Testis (tissue), 2 donors: ENCODE data around the gene ZFYVE27.

ENCODE experiments used
- POLR2A ChIP-seq: fragments of 450-650 bp; IDR thresholded peaks from one replicate; pipeline ENCODE4 v1.6.1; 2017; ENCODE audit warnings: antibody characterized with exemption, mild to moderate bottlenecking, moderate library complexity
- TF ChIP-seq, protein P1 (sequence below), 3 experiments: fragments of 450-650 bp in 2 of 3; fragments of 200-600 bp in 1 of 3; sonication (generic) in 1 of 3; IDR thresholded peaks; one replicate each; pipeline ENCODE4 v1.5.1; 2016 to 2019; ENCODE audit warnings: antibody characterized with exemption in 3 of 3, mild to moderate bottlenecking in 2 of 3, moderate library complexity in 1 of 3

DNA sequence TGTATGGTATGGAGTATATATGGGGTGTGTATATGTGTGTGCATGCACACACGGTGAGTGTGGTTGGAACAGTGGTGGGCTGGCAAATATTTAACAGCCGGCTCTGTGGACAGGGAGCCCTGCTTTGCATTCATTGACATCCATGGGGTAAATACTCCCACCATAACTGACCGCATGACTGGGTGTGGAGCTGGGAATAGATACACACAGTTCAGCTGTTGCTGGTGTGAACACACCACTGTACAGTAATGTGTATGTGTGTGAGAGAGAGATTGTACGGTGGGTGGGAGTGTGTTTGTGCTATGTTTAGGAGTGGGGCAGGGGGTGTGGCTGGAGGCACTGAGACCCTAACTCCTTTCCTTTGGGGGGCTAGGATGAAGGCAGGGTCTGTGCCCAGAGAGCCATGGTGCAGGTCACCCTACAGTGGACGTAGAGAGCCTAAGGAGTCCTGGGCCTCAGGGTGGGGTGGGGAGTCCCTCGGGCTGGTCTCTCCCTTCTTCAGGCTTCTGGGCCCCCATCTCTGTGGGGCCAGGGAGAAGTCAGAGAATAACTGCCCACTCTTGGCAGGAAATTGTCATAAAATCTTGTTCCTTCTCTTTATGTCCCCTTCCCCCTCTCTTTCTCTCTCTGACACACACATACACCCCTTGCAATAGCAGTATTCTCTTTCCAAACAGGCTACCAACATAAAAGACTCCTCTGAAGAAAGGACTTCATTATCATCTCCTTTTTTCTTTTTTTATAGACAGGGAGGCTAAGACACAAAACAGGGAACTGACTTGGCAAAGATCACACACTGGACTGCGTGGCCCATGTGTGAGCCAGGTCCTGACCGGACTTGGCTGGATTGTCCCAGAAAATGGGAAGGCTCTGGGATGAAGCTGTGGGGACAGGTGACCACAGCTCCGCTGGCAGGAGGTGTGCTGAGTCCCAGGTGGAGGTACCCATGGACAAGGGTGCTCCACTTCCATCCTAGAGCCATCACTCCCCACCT is 31.7 kb downstream of the ZFYVE27 start:
- TF ChIP-seq, protein P1, sequence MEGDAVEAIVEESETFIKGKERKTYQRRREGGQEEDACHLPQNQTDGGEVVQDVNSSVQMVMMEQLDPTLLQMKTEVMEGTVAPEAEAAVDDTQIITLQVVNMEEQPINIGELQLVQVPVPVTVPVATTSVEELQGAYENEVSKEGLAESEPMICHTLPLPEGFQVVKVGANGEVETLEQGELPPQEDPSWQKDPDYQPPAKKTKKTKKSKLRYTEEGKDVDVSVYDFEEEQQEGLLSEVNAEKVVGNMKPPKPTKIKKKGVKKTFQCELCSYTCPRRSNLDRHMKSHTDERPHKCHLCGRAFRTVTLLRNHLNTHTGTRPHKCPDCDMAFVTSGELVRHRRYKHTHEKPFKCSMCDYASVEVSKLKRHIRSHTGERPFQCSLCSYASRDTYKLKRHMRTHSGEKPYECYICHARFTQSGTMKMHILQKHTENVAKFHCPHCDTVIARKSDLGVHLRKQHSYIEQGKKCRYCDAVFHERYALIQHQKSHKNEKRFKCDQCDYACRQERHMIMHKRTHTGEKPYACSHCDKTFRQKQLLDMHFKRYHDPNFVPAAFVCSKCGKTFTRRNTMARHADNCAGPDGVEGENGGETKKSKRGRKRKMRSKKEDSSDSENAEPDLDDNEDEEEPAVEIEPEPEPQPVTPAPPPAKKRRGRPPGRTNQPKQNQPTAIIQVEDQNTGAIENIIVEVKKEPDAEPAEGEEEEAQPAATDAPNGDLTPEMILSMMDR (IDR thresholded peaks at IDR 0.05): no peak
- no peak for TF ChIP-seq POLR2A
